ENCODE data around the gene SNX2. TPM values are rescaled to one million over a fixed set of nuclear protein-coding genes. Genes with fewer than 3 reads are reported as not detected.

Gene SNX2
- total RNA-seq, 1 experiment from 2014 or later, result 89.8 TPM

- in situ Hi-C loops (cut with HindIII; ENCODE audit: low sequenced_read_pairs), result no loop called here
- DNase-seq (ENCODE audit: low spot score), result no peak
Observed at GRCh38 chr5:122874179-122874875, 99.4 kb downstream of the SNX2 start.

GRCh38 chr5:122877518-122877917 is 102.6 kb downstream of the SNX2 start:
- in situ Hi-C loops (cut with HindIII; ENCODE audit: low sequenced_read_pairs), result no loop called here
- no peak for DNase-seq (ENCODE audit: low spot score)

GRCh38 chr5:122879076-122879475 is 104.2 kb downstream of the SNX2 start:
- in situ Hi-C loops (cut with HindIII; ENCODE audit: low sequenced_read_pairs), result no loop called here
- no peak for DNase-seq (ENCODE audit: low spot score)

Other genes with a start within 250 kb of the SNX2 start
- gene SNX24, start 70.5 kb downstream of the SNX2 start, total RNA-seq (2014; rRNA removed; shearing (Covaris generic)), result 6.2 and 20.9 TPM in 2 replicates

All from G401 (cell line).